HUES64 (cell line): ENCODE measurements around the gene DOCK10.
"Not testable (repeated sequence)": the region's sequence is repeated elsewhere in the genome, so short reads cannot be mapped to it uniquely, and the experiment has no call there.

Source experiments
- H3K27ac ChIP-seq: 2 replicates; pipeline ENCODE4 v1.7.0; 2013; ENCODE audit warnings: low read depth, low read length, inconsistent platforms
- H3K27me3 ChIP-seq: 2 replicates; pipeline ENCODE4 v1.6.1; 2013; ENCODE audit warnings: mild to moderate bottlenecking, low read length; ENCODE audit not compliant: insufficient read depth
- H3K36me3 ChIP-seq: 2 replicates; pipeline ENCODE4 v1.6.1; 2013; ENCODE audit warnings: mild to moderate bottlenecking, low read length; ENCODE audit not compliant: insufficient read depth
- H3K4me1 ChIP-seq: 2 replicates; pipeline ENCODE4 v1.6.1; 2013; ENCODE audit warnings: mild to moderate bottlenecking, low read length, moderate library complexity; ENCODE audit not compliant: insufficient read depth
- H3K4me3 ChIP-seq: 2 replicates; pipeline ENCODE4 v1.5.1; 2013; ENCODE audit warnings: mild to moderate bottlenecking, low read length, moderate library complexity
- H3K9ac ChIP-seq: 2 replicates; pipeline ENCODE4 v1.6.1; 2013; ENCODE audit warnings: mild to moderate bottlenecking, low read depth, low read length
- H3K9me3 ChIP-seq: 2 replicates; pipeline ENCODE4 v1.6.1; 2013; ENCODE audit warnings: low read depth, low read length; ENCODE audit not compliant: insufficient read depth
- WGBS: fragments of 150-250, 120-280 bp; methylation state at CpG from one replicate; pipeline ENCODE4 v1.1.7; 2013; ENCODE audit warnings: missing lambda C conversion rate; 5-methylcytosine and 5-hydroxymethylcytosine counted together

The DOCK10 gene

DNA sequence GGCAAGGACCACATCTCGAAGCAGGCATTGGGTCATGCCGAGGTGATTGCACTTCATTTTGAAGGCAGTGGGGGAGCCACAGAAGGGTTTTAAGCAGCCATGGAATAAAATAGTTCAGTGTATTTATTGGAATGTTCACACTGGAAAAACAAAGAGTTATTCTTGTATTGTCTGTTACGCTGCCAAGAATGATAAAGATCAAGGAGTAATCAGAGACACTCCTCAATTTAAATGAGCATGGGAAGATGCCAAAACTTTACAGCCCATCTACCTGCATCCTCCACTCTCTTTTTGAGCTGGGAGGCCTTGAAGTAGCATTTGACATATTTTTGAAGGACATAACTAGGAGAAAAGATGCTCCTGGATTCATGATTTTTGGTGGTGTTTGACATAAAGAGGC, 112.8 kb downstream of the DOCK10 start:
- 98% methylated on average over 3 of the region's 3 CpGs for WGBS
- H3K4me1 ChIP-seq = peaks cover 8% of the 10 kb centered on the region
- no peaks in the 10 kb centered on the region for H3K36me3 ChIP-seq
- H3K27me3 ChIP-seq = no peaks in the 10 kb centered on the region
- H3K4me3 ChIP-seq = no peak overlapping the region
- H3K9me3 ChIP-seq = no peaks in the 10 kb centered on the region
- H3K27ac ChIP-seq = no peak overlapping the region
- H3K9ac ChIP-seq = no peak overlapping the region

DNA sequence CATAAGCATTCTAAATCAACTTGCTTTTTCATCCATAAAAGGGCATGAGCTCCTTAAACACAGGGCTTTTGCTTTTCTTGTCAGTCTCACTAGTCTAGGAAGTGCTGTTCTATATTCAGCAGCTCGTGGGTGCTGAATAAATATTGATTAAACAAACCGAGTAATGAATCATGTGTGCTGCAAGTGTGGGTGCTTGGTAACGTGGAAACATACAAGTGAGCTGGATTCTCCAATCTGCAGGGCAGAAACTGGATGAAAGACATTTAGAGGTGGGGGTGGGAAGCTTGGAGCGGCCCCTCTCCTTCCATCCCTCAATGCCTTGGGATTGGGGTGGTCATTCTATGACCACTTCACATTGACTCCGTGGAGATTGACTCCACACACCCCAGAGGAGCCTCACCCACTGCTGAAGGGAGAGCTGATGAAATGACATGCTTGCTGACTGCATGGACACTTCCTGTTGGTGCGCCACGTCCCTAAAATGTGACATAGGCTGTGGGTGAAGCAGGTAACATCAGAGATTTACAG, 114.6 kb downstream of the DOCK10 start:
- 83% methylated on average over 6 of the region's 7 CpGs for WGBS
- no peaks in the 10 kb centered on the region for H3K36me3 ChIP-seq
- no peaks in the 10 kb centered on the region for H3K27me3 ChIP-seq
- H3K4me1 ChIP-seq = no peaks in the 10 kb centered on the region
- H3K9ac ChIP-seq = no peak overlapping the region
- H3K27ac ChIP-seq = no peak overlapping the region
- H3K4me3 ChIP-seq = no peak overlapping the region
- H3K9me3 ChIP-seq = no peaks in the 10 kb centered on the region

DNA sequence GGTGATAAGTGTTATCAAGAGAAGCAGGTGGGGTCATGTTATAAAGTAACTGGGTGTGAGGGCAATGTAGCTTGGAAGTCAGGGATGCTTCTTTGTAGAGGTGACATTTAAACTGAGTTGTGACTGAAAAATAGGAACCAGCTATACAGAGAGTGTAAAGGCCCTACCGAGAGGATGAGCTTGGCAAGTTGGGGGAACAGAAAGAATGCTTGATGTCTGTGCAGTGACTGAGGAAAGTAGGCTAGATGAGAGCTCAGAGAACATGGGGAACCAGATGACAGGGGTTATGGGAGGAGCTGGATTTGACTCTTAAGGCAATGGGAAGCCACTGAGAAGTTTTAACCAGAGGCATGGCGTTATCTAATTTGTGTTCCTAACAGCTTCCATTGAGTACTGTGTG, 115.3 kb downstream of the DOCK10 start:
- no peak overlapping the region for H3K9ac ChIP-seq

DNA sequence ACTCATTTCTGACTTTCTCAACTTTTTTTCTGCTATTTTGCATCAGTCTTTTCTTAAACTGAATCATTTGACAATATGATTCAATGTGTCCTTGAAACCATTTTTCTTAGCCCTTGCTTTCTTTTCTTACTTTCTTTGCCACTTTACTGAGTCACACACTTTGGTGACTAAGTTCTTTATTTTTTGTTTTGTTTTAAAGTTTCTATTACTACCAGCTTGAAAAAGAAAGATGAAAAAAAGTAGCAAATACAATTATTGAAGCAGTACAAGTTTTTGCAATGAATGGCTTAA, 116.5 kb downstream of the DOCK10 start:
- Histone ChIP-seq H3K27me3 (no peaks in the 10 kb centered on the region), H3K4me3 (no peak overlapping the region), H3K4me1 (no peaks in the 10 kb centered on the region), H3K9ac (no peak overlapping the region), H3K36me3 (no peaks in the 10 kb centered on the region), H3K9me3 (no peaks in the 10 kb centered on the region), H3K27ac (no peak overlapping the region)

More for the DNA sequence above, 115.3 kb downstream of the DOCK10 start:
- H3K4me1 ChIP-seq = no peaks in the 10 kb centered on the region
- no peak overlapping the region for H3K4me3 ChIP-seq
- no peak overlapping the region for H3K27ac ChIP-seq
- no peaks in the 10 kb centered on the region for H3K36me3 ChIP-seq
- H3K9me3 ChIP-seq = no peaks in the 10 kb centered on the region
- no peaks in the 10 kb centered on the region for H3K27me3 ChIP-seq
- WGBS = 89% methylated on average over 2 of the region's 2 CpGs

DNA sequence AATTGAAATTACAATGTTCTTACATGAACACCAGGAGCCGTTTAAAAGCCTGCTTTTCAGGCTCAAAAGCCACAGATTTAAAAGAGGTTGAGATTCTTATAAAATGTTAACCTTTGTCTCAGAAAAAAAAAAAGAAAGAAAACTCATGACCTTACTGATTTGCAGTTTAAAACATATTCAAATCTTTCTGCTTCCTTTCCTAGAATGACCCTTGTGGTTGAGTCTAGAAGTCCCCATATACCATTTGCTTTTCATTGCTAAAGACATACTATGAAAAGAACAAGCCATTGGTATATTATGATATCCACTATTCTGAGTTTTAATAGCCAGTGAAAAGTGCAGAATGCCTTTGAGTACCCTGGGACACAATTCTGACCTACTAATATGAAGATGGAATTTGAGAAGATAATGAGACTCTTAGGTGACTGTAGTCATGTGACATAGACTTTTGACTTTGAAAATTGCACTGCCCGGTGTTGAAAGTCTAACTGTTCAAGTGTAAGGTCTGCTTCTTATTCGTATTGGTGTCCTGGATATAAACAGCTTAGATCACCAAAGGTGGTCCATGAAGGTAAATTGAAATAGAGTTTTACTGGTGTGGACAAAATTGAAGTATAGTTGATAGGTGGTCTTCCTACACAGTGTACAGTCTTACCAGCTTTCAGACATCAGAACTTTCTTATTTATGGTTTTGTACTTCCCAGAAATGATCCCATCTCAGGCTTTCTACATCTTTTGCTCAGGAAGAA, 117.0 kb downstream of the DOCK10 start:
- 96% methylated on average over 3 of the region's 3 CpGs for WGBS
- Histone ChIP-seq H3K36me3 (no peaks in the 10 kb centered on the region), H3K9ac (no peak overlapping the region), H3K4me3 (no peak overlapping the region), H3K9me3 (no peaks in the 10 kb centered on the region), H3K27ac (no peak overlapping the region), H3K27me3 (no peaks in the 10 kb centered on the region), H3K4me1 (no peaks in the 10 kb centered on the region)

DNA sequence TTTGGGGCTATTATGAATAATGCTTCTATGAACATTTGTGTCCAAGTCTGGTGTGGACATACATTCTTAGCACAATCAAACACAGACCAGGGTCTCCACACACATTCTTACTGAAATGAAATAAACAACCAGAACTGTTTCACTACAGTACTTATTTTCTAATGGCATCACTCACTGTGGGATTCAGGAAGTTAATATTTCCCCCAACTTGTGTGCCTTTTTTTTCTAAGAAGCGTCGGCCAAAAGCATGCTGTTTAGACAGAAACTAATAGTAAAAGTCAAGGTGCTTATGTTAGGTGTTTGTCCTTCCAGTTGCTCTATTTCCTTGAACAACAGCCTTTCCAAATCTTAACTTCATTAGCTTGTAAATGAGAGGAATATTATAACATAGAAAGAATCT, 117.6 kb downstream of the DOCK10 start:
- H3K9me3 ChIP-seq = no peaks in the 10 kb centered on the region
- H3K4me3 ChIP-seq = no peak overlapping the region
- H3K27ac ChIP-seq = no peak overlapping the region
- no peaks in the 10 kb centered on the region for H3K27me3 ChIP-seq
- 86% methylated on average over 2 of the region's 2 CpGs for WGBS
- no peaks in the 10 kb centered on the region for H3K36me3 ChIP-seq
- H3K9ac ChIP-seq = no peak overlapping the region
- no peaks in the 10 kb centered on the region for H3K4me1 ChIP-seq

DNA sequence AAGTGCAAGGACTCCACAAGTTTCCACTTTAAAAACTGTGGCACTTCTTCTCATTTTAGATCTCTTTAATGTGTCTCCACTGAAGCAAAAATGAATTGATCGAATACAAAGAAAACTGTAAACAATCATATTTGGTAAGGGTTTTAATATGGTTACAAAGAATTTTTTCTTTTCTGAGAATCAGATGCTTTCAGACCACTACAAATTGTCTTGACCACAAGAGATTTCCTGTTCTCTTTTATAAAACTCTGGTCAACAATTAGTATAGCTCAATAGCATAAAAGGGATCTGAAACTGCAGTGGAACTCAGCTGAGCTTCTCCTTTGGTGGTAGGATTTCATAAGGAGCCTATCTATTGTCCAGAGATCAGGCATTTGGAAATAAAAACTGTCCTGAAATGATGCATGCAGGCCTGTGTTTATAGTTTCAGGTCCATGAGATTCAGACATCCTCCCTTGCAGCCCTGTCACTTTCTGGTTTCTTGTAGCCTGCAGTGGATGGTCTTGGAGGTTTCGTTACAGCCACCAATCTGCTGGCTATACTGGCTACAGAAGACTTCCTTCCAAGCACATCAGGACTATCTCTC, 120.0 kb downstream of the DOCK10 start:
- Histone ChIP-seq H3K9ac (no peak overlapping the region), H3K36me3 (no peaks in the 10 kb centered on the region), H3K4me3 (no peak overlapping the region), H3K27ac (no peak overlapping the region), H3K27me3 (no peaks in the 10 kb centered on the region), H3K9me3 (no peaks in the 10 kb centered on the region), H3K4me1 (no peaks in the 10 kb centered on the region)
- WGBS = 100% methylated on average over 1 of the region's 2 CpGs

DNA sequence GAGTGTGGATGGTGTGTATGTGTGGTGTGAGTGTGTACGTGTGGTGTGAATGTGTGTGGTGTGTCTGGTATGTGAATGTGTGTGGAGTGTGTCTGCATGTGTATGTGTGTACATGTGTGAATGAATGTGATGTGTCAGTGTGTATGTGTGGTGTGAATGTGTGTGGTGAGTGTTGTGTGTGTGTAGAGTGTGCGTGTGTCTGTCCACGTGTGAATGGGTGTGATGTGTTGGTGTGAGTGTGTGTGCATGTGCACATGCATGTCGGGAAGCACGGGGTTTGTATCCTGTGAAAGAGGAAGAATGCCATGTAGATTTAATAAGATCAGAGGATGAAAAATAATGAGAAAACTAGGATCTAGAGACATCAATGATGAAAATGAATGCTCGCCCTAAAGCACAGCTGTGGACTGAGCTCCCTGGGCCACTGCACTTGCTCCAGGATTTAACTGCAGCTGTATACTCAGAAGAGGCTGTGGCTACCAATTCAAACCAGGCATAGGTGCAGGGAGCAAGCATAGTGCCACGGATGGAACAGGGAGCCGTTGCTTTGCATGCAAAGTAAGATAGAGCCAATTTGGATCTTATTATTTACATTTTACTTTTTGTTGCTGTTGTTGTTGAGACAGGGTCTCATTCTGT, 122.7 kb downstream of the DOCK10 start:
- 89% methylated on average over 8 of the region's 8 CpGs for WGBS
- Histone ChIP-seq H3K27me3 (no peaks in the 10 kb centered on the region), H3K27ac (no peak overlapping the region), H3K9ac (no peak overlapping the region), H3K4me1 (no peaks in the 10 kb centered on the region), H3K9me3 (no peaks in the 10 kb centered on the region), H3K4me3 (no peak overlapping the region), H3K36me3 (no peaks in the 10 kb centered on the region)

DNA sequence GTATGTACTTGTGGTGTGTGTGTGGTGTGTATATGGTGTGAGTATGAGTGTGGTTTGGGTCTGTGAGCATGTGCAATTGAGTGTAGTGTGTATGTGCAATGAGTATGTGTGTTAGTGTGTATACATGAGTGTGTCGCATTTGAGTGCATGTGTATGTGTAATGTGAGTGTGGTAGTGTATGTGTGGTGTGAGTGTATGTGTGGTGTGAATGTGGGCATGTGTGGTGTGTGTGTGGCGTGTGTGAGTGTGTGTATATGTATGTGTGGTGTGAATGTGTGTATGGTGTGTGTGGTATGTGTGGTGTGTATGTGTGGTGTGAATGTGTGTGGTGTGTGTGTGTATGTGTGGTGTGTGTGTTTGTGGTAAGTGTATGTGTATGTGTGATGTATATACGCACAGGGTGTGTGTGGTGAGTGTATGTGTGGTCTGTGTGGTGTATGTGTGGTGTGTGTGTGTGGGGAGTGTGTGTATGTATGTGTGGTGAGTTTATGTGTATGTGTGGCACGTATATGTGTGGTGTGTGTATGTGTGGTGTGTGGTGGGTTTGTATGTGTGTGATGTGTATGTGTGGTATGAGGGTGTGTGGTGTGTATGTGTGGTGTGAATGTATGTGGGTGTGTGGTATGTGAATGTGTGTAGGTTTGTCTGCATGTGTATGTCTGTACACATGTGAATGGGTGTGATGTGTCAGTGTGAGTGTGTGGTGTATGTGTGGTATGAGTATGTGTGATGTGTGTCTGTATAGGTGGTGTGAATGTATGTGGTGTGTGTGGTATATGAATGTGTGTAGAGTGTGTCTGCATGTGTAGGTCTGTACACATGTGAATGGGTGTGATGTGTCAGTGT, 123.4 kb downstream of the DOCK10 start:
- Histone ChIP-seq H3K4me1 (no peaks in the 10 kb centered on the region), H3K4me3 (no peak overlapping the region), H3K9ac (no peak overlapping the region), H3K27ac (no peak overlapping the region), H3K36me3 (no peaks in the 10 kb centered on the region), H3K9me3 (no peaks in the 10 kb centered on the region), H3K27me3 (no peaks in the 10 kb centered on the region)
- 94% methylated on average over 4 of the region's 4 CpGs for WGBS

DNA sequence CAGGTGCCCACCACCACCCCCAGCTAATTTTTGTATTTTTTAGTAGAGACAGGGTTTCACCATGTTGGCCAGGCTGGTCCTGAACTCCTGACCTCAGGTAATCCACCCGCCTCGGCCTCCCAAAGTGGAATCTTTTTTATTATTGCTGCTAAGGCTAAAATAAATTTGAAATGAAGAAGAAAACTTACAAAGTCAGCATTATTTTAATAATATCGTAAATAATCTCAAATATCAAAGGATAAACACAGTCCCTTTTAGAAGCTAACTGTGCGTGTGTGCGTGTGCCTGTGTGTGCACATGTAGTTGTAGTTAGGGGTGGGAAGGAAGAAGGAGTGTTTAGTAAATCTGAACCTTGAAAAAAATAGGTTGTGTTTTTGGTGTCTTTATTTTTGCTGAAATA, 125.0 kb downstream of the DOCK10 start:
- H3K4me3 ChIP-seq, H3K27ac ChIP-seq, H3K9ac ChIP-seq, H3K27me3 ChIP-seq, H3K9me3 ChIP-seq, H3K36me3 ChIP-seq, H3K4me1 ChIP-seq: not testable (repeated sequence)
- WGBS = over 99% methylated on average over 5 of the region's 5 CpGs

DNA sequence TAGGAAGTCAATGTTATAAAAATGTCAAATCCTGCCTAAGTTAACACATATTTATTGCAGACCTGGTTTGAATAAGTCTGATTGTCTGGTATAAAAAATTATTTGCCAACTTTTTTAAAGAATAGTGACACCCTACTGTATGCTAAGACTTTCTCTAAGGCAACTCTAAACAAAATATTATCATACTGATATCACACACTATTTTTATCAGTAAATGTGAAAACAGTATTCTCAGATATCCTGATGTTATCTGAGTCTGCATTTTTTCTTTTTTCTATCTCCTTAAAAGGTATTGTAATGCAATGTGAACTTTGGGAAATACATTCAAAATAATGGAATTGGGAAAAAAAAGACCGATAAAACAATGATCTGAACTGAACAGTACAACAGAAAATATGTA, 127.1 kb downstream of the DOCK10 start:
- H3K4me3 ChIP-seq = no peak overlapping the region
- H3K27ac ChIP-seq = no peak overlapping the region
- H3K9me3 ChIP-seq = no peaks in the 10 kb centered on the region
- H3K4me1 ChIP-seq = peaks cover 2% of the 10 kb centered on the region; the same call in 1 of the 2 replicates
- H3K36me3 ChIP-seq = no peaks in the 10 kb centered on the region
- no peaks in the 10 kb centered on the region for H3K27me3 ChIP-seq
- no peak overlapping the region for H3K9ac ChIP-seq
- WGBS = no CpG with 5 or more reads among the region's 1 CpG
